T-helper 1 cell (primary cell): ENCODE data around the gene CRISPLD2.
A peak's percentile ranks its signal among the peaks of the same experiment; 100 is the strongest.

Experiments used
- DNase-seq, 5 donors: peaks; one replicate each; pipeline ENCODE4 v3.0.0-alpha.2; 2012 to 2020

The CRISPLD2 gene

GRCh38 chr16:84803146-84803545 is 16.6 kb upstream of the CRISPLD2 start:
- no peak for DNase-seq

GRCh38 chr16:84804326-84804725 is 15.5 kb upstream of the CRISPLD2 start:
- no peak for DNase-seq

- DNase-seq, result no peak
These were observed 13.4 kb upstream of the CRISPLD2 start for GRCh38 chr16:84806256-84806889.

- no peak for DNase-seq
These were observed 12.9 kb upstream of the CRISPLD2 start for GRCh38 chr16:84806890-84807258.

GRCh38 chr16:84807776-84808175 is 12.0 kb upstream of the CRISPLD2 start:
- DNase-seq, result no peak

- DNase-seq, result no peak
These were observed 11.0 kb upstream of the CRISPLD2 start for GRCh38 chr16:84808826-84809225.

GRCh38 chr16:84810518-84811273 is 9.1 kb upstream of the CRISPLD2 start:
- peak in 1 of 5 donors; percentile 55 for DNase-seq

GRCh38 chr16:84811529-84811928 is 8.3 kb upstream of the CRISPLD2 start:
- DNase-seq, result no peak

- DNase-seq, result no peak
These were observed 6.4 kb upstream of the CRISPLD2 start for GRCh38 chr16:84813141-84813934.

- DNase-seq, result no peak
These were observed 4.3 kb upstream of the CRISPLD2 start for GRCh38 chr16:84815462-84815861.

GRCh38 chr16:84816023-84816422 is 3.8 kb upstream of the CRISPLD2 start:
- DNase-seq, result no peak

GRCh38 chr16:84816485-84816884 is 3.3 kb upstream of the CRISPLD2 start:
- no peak for DNase-seq

GRCh38 chr16:84817206-84817605 is 2.6 kb upstream of the CRISPLD2 start:
- DNase-seq, result no peak

- no peak for DNase-seq
These were observed 2.2 kb upstream of the CRISPLD2 start for GRCh38 chr16:84817613-84818012.

GRCh38 chr16:84818133-84818532 is 1.7 kb upstream of the CRISPLD2 start:
- DNase-seq, result no peak

- no peak for DNase-seq
These were observed 669 bp upstream of the CRISPLD2 start for GRCh38 chr16:84818989-84819643.

- DNase-seq, result no peak
These were observed 510 bp downstream of the CRISPLD2 start for GRCh38 chr16:84820305-84820684.

GRCh38 chr16:84820771-84821170 is 986 bp downstream of the CRISPLD2 start:
- DNase-seq, result no peak

- no peak for DNase-seq
These were observed 1.4 kb downstream of the CRISPLD2 start for GRCh38 chr16:84821179-84821578.

GRCh38 chr16:84821728-84822689 is 2.2 kb downstream of the CRISPLD2 start:
- DNase-seq, result no peak

- DNase-seq, result no peak
These were observed 3.2 kb downstream of the CRISPLD2 start for GRCh38 chr16:84822990-84823389.

GRCh38 chr16:84823484-84823883 is 3.7 kb downstream of the CRISPLD2 start:
- DNase-seq, result no peak
